ENCODE measurements around the gene CNTNAP2. TPM values are rescaled to one million over a fixed set of nuclear protein-coding genes. Genes with fewer than 3 reads are reported as not detected.

The CNTNAP2 gene
- total and polyA plus RNA-seq, 2 of the 4 experiments (the other 2 are of a cell fraction), result not detected

- H4K8ac ChIP-seq (ENCODE audit: low read depth in 2 of 2, low read length in 2 of 2), result no peak overlapping the region
- H3K27ac ChIP-seq (ENCODE audit: insufficient read depth, low read length), result no peak overlapping the region
- in situ Hi-C loops (cut with MboI; ENCODE audit: low sequenced_read_pairs) (no loop called here), dilution Hi-C loops (cut with HindIII; ENCODE audit: low sequenced_read_pairs, unreplicated experiment) (no loop called here), intact Hi-C loops (cut with micrococcal nuclease) (no loop called here)
- no peak overlapping the region for H2AK5ac ChIP-seq (ENCODE audit: low read depth, low read length)
- peaks cover 9% of the 10 kb centered on the region for H3K9me3 ChIP-seq (ENCODE audit: control insufficient read depth, insufficient read depth, low read length)
- no peak overlapping the region for H3K4me2 ChIP-seq (ENCODE audit: low read depth, low read length)
- H3K36me3 ChIP-seq (ENCODE audit: control insufficient read depth, insufficient read depth, low read length), result no peaks in the 10 kb centered on the region
- no peak overlapping the region for H2AFZ ChIP-seq (replicated peaks; ENCODE audit: low read length, poor library complexity)
- ATAC-seq (ENCODE audit: low read depth) (no peak), DNase-seq (no peak)
- ChIA-PET CTCF (no interaction called here), POLR2A (ENCODE audit: unreplicated experiment) (no interaction called here)
- no peak overlapping the region for H2BK15ac ChIP-seq (ENCODE audit: low read depth, low read length)
- BruUV-seq (replicated peaks), result no TSS peak
- no peak overlapping the region for H3K4ac ChIP-seq (ENCODE audit: low read depth, low read length)
- H4K20me1 ChIP-seq (ENCODE audit: insufficient read depth, low read length), result no peaks in the 10 kb centered on the region
- H3K79me1 ChIP-seq (ENCODE audit: low read depth in 1 of 2, low read length in 2 of 2), result no peaks in the 10 kb centered on the region
- H3K4me1 ChIP-seq (ENCODE audit: control insufficient read depth, insufficient read depth, low read length), result no peaks in the 10 kb centered on the region
- H2AK9ac ChIP-seq (replicated peaks; ENCODE audit: low read depth, low read length, poor library complexity), result no peak overlapping the region
- no peak overlapping the region for H2BK120ac ChIP-seq (ENCODE audit: low read depth, low read length)
- WGBS, 2 experiments (ENCODE audit: extremely low coverage in 2 of 2, insufficient read length in 1 of 2), result no CpG with 5 or more reads among the region's 1 CpG
- no peak overlapping the region for H4K91ac ChIP-seq (ENCODE audit: insufficient read depth, low read depth, low read length)
- H3K9ac ChIP-seq (ENCODE audit: low read depth, low read length), result no peak overlapping the region
- no peak overlapping the region for H2BK20ac ChIP-seq (ENCODE audit: low read depth, low read length)
- no peak overlapping the region for H3K4me3 ChIP-seq (ENCODE audit: insufficient read depth, low read depth, low read length)
- TF ChIP-seq CTCF (conservative IDR thresholded peaks at IDR 0.05; ENCODE audit: low read depth, low read length) (no peak), SMC3 (IDR thresholded peaks at IDR 0.05; ENCODE audit: low read depth, low read length) (no peak), CHD1 (IDR thresholded peaks at IDR 0.05; ENCODE audit: low read depth, low read length) (no peak), ELK1 (IDR thresholded peaks at IDR 0.05; ENCODE audit: borderline replicate concordance, low read depth, low read length) (no peak), NFE2L2 (IDR thresholded peaks at IDR 0.05; ENCODE audit: low read depth, low read length) (no peak), CEBPB (IDR thresholded peaks at IDR 0.05; ENCODE audit: low read depth, low read length) (no peak)
- no peak overlapping the region for H2BK5ac ChIP-seq (ENCODE audit: low read depth, low read length, poor library complexity, severe bottlenecking)
- H4K5ac ChIP-seq (ENCODE audit: low read depth, low read length), result no peak overlapping the region
- no peak overlapping the region for H3K23ac ChIP-seq (ENCODE audit: low read depth, low read length)
- H3K18ac ChIP-seq (ENCODE audit: low read depth, low read length), result no peak overlapping the region
- no peak overlapping the region for H3K56ac ChIP-seq (ENCODE audit: extremely low read depth, insufficient read depth, low read length)
- H3K27me3 ChIP-seq (ENCODE audit: control insufficient read depth, insufficient read depth, low read length), result no peaks in the 10 kb centered on the region
- no peak overlapping the region for H3K14ac ChIP-seq (replicated peaks; ENCODE audit: low read depth, low read length)
- no peaks in the 10 kb centered on the region for H3K9me1 ChIP-seq (ENCODE audit: insufficient read depth, low read length)
Measured at GRCh38 chr7:148035950-148036349, 1919.3 kb downstream of the CNTNAP2 start.
